Central memory CD8-positive, alpha-beta T cell (primary cell): ENCODE results near the gene LRRC10B.
A peak's percentile ranks its signal among the peaks of the same experiment; 100 is the strongest.

Experiments used
- ATAC-seq: fragments of 150-1000 bp; cut with Tn5 transposase; replicated peaks from 2 replicates; pipeline ENCODE4 v1.10.0; 2022; ENCODE audit warnings: mild to moderate bottlenecking, moderate FRiP score, moderate number of reproducible peaks; ENCODE audit not compliant: poor library complexity, severe bottlenecking; ENCODE audit errors: extremely low read depth
- DNase-seq, 2 donors: peaks; one replicate each; pipeline ENCODE4 v3.0.0; 2021; ENCODE audit warnings: low spot score in 2 of 2
- H3K27ac Mint-ChIP-seq: one replicate; pipeline ENCODE4 v1.8.0; 2022; ENCODE audit warnings: low read depth, mild to moderate bottlenecking, moderate library complexity, mixed read lengths
- H3K27me3 Mint-ChIP-seq: one replicate; pipeline ENCODE4 v1.8.0; 2022; ENCODE audit warnings: mixed read lengths
- H3K36me3 Mint-ChIP-seq: one replicate; pipeline ENCODE4 v1.8.0; 2022; ENCODE audit warnings: mild to moderate bottlenecking, moderate library complexity, mixed read lengths; ENCODE audit not compliant: insufficient read depth
- H3K4me1 Mint-ChIP-seq: one replicate; pipeline ENCODE4 v1.8.0; 2022; ENCODE audit warnings: mixed read lengths
- H3K4me3 Mint-ChIP-seq: one replicate; pipeline ENCODE4 v1.8.0; 2022; ENCODE audit warnings: mild to moderate bottlenecking, moderate library complexity, mixed read lengths
- H3K9me3 Mint-ChIP-seq: one replicate; pipeline ENCODE4 v1.8.0; 2022; ENCODE audit warnings: mixed read lengths

LRRC10B gene

DNA sequence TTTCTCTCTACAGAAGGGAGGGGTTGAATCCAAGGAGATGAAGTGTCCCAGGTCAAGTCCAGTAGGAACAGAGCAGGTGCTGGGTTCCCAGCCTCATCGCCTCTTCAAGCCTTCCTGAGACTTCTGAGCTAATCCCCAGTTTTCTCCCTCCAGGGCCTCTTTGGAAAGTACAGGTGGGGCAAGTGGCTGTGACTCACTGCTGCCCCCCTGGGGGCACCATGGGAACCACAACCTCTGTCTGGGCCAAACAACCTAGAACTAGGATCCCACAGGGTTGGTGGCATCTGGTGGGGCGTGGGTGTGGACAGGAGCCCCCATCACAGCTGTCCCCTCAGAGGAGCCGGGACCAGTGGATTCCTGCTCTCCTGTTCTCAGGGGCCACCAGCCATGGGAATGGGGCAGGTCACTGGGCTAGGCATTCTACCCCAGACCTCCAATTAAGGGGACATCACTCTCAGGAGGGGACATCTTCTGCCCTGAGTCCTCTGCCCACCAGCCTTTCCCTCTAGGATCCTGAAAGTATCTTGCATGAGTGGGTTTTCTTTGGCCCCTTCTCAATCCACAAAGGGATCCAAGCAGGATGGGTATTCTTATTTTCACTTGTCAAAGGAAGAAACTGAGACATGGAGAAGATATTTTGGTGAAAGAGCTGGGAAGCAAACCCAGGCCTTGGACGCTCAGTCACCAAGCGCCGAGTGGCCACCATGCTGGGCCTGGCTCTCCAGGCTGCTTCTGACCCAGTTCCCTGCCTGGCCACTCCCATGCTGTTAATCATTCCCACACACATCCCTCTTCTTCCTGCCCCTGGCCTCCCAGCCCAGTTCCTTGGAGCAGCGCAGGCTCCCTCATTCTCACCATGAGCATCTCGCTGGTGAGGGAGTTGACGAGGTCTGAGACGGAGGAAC is 23.8 kb downstream of the LRRC10B start:
- Mint-ChIP-seq H3K4me1 (no peaks in the 10 kb centered on the region), H3K27me3 (peaks cover 68% of the 10 kb centered on the region), H3K36me3 (no peaks in the 10 kb centered on the region), H3K27ac (no peak overlapping the region), H3K9me3 (no peaks in the 10 kb centered on the region), H3K4me3 (no peak overlapping the region)
- peak in 1 of 2 donors; percentile 27 for DNase-seq
- ATAC-seq = no peak

DNA sequence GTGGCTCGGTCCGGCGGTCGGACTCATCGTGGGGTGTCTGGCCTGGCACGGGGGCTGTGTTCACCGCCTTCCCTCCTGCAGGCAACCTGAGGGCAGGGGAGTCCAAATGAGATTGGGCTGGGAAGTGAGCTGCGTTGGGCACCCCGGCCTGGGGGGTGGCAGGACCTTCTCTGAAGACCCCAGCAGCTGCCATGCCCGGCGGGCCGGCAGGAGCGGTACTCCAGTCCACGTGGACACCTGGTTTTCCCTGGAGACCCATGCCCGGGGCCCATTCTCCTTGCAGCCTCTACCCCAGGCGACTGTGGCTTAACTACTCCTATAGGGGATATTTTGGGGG is 24.5 kb downstream of the LRRC10B start:
- no peaks in the 10 kb centered on the region for H3K9me3 Mint-ChIP-seq
- ATAC-seq (no peak), DNase-seq (no peak)
- peaks cover 64% of the 10 kb centered on the region for H3K27me3 Mint-ChIP-seq
- H3K4me3 Mint-ChIP-seq = no peak overlapping the region
- no peaks in the 10 kb centered on the region for H3K4me1 Mint-ChIP-seq
- no peak overlapping the region for H3K27ac Mint-ChIP-seq
- no peaks in the 10 kb centered on the region for H3K36me3 Mint-ChIP-seq

DNA sequence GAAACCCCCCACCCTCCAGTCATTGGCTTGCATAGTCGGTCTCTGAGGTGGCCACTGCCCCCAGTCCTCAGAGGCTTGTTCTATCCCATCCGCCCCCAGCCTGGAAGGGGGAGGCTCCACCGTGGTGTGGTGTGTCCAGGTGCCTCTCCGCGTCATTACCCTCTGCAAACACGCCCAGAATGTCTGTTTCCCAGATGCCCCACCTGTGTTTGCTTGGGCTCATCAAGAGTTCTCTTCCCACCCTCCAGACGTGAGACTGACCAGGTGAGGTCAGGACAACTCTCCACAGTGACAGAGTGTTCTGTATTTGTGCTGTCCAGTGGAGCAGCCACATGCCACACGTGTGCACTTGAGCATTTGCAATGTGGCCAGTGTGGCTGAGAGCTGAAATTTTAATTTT is 24.9 kb downstream of the LRRC10B start:
- Mint-ChIP-seq H3K9me3 (no peaks in the 10 kb centered on the region), H3K4me1 (no peaks in the 10 kb centered on the region), H3K4me3 (no peak overlapping the region), H3K27ac (no peak overlapping the region), H3K27me3 (peaks cover 65% of the 10 kb centered on the region), H3K36me3 (no peaks in the 10 kb centered on the region)
- no peak for ATAC-seq
- no peak for DNase-seq

DNA sequence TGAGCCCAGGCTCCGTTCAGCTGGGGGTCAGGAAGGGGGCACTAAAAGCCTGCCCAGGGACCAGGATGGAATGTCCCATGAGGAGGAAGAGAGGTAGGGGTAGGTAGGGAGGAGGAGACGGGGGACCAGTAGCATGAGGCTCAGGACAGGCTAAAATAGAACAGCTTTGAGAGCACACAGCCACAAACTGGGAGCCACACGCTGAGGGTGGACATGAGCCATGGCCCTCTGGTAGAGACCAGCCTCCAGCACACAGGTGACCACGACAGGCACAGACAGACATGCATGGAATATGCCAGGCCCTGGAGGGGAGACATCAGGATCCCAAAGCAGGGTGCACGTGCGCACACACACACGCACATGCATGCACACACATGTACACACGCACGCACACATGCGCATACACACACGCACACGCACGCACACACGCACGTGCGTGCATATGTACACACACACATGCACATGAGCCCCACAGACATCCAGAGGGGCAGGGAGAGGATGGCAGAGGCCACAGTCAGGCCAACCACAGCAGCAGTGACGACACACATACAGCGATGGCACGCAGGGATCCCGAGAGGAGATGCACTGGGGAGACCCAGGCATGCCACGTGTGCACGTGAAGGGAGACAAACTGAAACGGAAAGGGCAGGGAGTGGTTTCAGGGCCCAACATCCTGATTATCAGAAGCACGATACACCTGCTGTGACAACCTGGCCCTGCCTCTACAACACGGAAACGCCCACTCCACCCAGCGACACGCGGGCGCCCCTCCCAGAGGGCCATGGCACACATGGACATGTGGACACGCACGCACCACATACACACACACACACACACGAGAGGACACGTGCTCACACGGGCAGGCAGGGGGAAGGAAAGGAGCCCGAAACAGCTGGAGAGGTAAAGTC is 25.7 kb downstream of the LRRC10B start:
- peaks cover 68% of the 10 kb centered on the region for H3K27me3 Mint-ChIP-seq
- ATAC-seq (no peak), DNase-seq (no peak)
- H3K4me1 Mint-ChIP-seq = no peaks in the 10 kb centered on the region
- H3K36me3 Mint-ChIP-seq = no peaks in the 10 kb centered on the region
- no peak overlapping the region for H3K4me3 Mint-ChIP-seq
- no peaks in the 10 kb centered on the region for H3K9me3 Mint-ChIP-seq
- no peak overlapping the region for H3K27ac Mint-ChIP-seq

- ATAC-seq = no peak
Measured at GRCh38 chr11:61534933-61535839, 26.6 kb downstream of the LRRC10B start.

GRCh38 chr11:61535998-61536675 is 27.6 kb downstream of the LRRC10B start:
- no peak for ATAC-seq
- H3K9me3 Mint-ChIP-seq = no peaks in the 10 kb centered on the region
- H3K4me3 Mint-ChIP-seq = no peak overlapping the region

More at GRCh38 chr11:61534933-61535839, 26.6 kb downstream of the LRRC10B start:
- Mint-ChIP-seq H3K27ac (no peak overlapping the region), H3K4me3 (no peak overlapping the region), H3K9me3 (no peaks in the 10 kb centered on the region), H3K36me3 (no peaks in the 10 kb centered on the region), H3K27me3 (peaks cover 70% of the 10 kb centered on the region), H3K4me1 (no peaks in the 10 kb centered on the region)
- DNase-seq = no peak

GRCh38 chr11:61536676-61537270 is 28.2 kb downstream of the LRRC10B start:
- DNase-seq = no peak
- H3K4me3 Mint-ChIP-seq = no peak overlapping the region
- no peaks in the 10 kb centered on the region for H3K4me1 Mint-ChIP-seq
- H3K36me3 Mint-ChIP-seq = no peaks in the 10 kb centered on the region
- H3K27me3 Mint-ChIP-seq = peaks cover 74% of the 10 kb centered on the region
- no peak overlapping the region for H3K27ac Mint-ChIP-seq
- ATAC-seq = no peak
- no peaks in the 10 kb centered on the region for H3K9me3 Mint-ChIP-seq

More at GRCh38 chr11:61535998-61536675, 27.6 kb downstream of the LRRC10B start:
- Mint-ChIP-seq H3K27ac (no peak overlapping the region), H3K4me1 (no peaks in the 10 kb centered on the region), H3K27me3 (peaks cover 69% of the 10 kb centered on the region), H3K36me3 (no peaks in the 10 kb centered on the region)
- DNase-seq = no peak

DNA sequence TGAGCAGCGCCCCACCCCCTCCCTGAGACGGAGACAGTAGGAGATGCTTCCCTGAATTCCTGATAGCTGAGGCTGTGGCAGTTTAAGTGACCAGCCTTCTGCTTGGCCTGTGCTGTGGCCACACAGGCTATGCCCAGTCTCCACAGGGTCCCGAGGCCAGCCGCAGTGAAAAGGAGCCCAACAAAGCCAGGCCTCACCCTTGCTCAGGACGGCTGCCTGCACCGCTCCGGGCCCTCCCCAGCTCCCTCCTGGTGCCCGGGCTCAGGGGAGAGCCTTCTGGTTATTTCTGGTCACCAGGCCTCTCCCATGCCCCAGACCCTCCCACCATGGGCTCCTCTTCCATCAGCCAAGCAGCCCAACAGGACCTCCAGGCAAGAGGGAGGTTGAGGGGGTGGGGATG is 28.8 kb downstream of the LRRC10B start:
- Mint-ChIP-seq H3K27me3 (peaks cover 77% of the 10 kb centered on the region), H3K27ac (no peak overlapping the region), H3K4me1 (no peaks in the 10 kb centered on the region), H3K9me3 (no peaks in the 10 kb centered on the region), H3K36me3 (no peaks in the 10 kb centered on the region), H3K4me3 (no peak overlapping the region)
- ATAC-seq = no peak
- no peak for DNase-seq

GRCh38 chr11:61538636-61538961 is 30.1 kb downstream of the LRRC10B start:
- Mint-ChIP-seq H3K4me3 (no peak overlapping the region), H3K36me3 (peaks cover 2% of the 10 kb centered on the region), H3K9me3 (no peaks in the 10 kb centered on the region)

GRCh38 chr11:61539006-61539405 is 30.5 kb downstream of the LRRC10B start:
- ATAC-seq = no peak
- H3K4me1 Mint-ChIP-seq = no peaks in the 10 kb centered on the region
- H3K9me3 Mint-ChIP-seq = no peaks in the 10 kb centered on the region
- peaks cover 2% of the 10 kb centered on the region for H3K36me3 Mint-ChIP-seq
- no peak overlapping the region for H3K4me3 Mint-ChIP-seq
- no peak for DNase-seq
- H3K27me3 Mint-ChIP-seq = peaks cover 71% of the 10 kb centered on the region
- H3K27ac Mint-ChIP-seq = no peak overlapping the region

More at GRCh38 chr11:61538636-61538961, 30.1 kb downstream of the LRRC10B start:
- H3K4me1 Mint-ChIP-seq = no peaks in the 10 kb centered on the region
- DNase-seq = no peak
- peaks cover 71% of the 10 kb centered on the region for H3K27me3 Mint-ChIP-seq
- ATAC-seq = no peak
- no peak overlapping the region for H3K27ac Mint-ChIP-seq

GRCh38 chr11:61539831-61540357 is 31.3 kb downstream of the LRRC10B start:
- ATAC-seq (no peak), DNase-seq (no peak)
- H3K4me3 Mint-ChIP-seq = no peak overlapping the region
- H3K4me1 Mint-ChIP-seq = no peaks in the 10 kb centered on the region
- peaks cover 2% of the 10 kb centered on the region for H3K36me3 Mint-ChIP-seq
- H3K27me3 Mint-ChIP-seq = peaks cover 66% of the 10 kb centered on the region
- no peaks in the 10 kb centered on the region for H3K9me3 Mint-ChIP-seq
- no peak overlapping the region for H3K27ac Mint-ChIP-seq
